PFSK-1 (cell line): Measurements from ENCODE around the gene LRRC63.

Source experiments
- POLR2AphosphoS5 ChIP-seq: IDR thresholded peaks from 2 replicates; pipeline ENCODE4 v1.6.1; 2012; ENCODE audit warnings: low read depth, mild to moderate bottlenecking, control low read depth, low read length, moderate library complexity
- REST ChIP-seq, 2 experiments: IDR thresholded peaks; 2 replicates each; pipeline versions ENCODE4 v1.6.1 to v1.8.0; 2011 to 2012; ENCODE audit warnings: low read depth in 2 of 2, low read length in 2 of 2, control low read depth in 1 of 2, inconsistent platforms in 1 of 2, mild to moderate bottlenecking in 1 of 2, moderate library complexity in 1 of 2; ENCODE audit not compliant: insufficient read depth in 1 of 2
- SIN3A ChIP-seq: IDR thresholded peaks from 2 replicates; pipeline ENCODE4 v1.6.1; 2012; ENCODE audit warnings: mild to moderate bottlenecking, low read length, moderate library complexity, borderline replicate concordance; ENCODE audit not compliant: insufficient read depth

DNA sequence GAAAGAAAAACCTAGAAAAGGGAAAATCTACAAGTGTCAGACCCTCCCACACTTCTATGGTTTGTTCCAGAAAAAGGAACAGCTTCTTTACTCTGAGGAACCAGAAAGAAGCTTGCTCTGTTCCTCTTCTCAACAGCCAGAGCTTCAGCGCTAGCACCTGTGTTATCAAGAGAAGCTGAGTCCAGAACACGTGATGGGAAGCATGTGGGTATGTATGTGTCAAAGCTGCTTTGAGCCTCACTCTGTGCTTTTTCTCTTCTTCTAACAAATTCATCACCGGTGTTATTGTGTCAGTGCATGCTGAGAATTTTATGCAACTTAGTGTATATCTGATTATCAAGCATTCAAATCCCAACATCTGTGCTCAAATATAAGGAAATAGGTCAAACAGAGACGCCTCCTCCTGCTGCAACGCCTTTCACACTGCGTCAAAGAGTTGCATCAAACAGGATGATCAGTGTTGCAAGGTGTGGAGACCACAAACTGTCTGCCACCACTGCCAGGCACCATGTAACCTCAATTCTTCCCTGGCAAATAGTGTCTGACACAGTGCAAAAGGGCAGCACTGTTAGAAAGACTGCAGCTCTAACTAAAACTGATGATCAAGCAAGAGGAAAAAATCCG, 83.9 kb downstream of the LRRC63 start:
- TF ChIP-seq POLR2AphosphoS5 (no peak), SIN3A (no peak), REST (IDR thresholded peaks at IDR 0.05; ENCODE audit: insufficient read depth in 1 of 2, low read depth in 2 of 2, low read length in 2 of 2) (no peak)
